Heart right ventricle (tissue), 16 donors: ENCODE data around the gene ADM2. TPM values are rescaled to one million over a fixed set of nuclear protein-coding genes. Genes with fewer than 3 reads are reported as not detected.
A peak's percentile ranks its signal among the peaks of the same experiment; 100 is the strongest.

Experiments
- ATAC-seq, 8 donors: fragments of 200-7000 bp; cut with Tn5 transposase; one replicate each; pipeline ENCODE4 v1.9.1; 2020; ENCODE audit warnings: mild to moderate bottlenecking in 8 of 8, moderate library complexity in 8 of 8, moderate number of reproducible peaks in 1 of 8
- DNase-seq, 2 donors: peaks; one replicate each; pipeline ENCODE4 v3.0.0-alpha.2; 2020
- H3K27ac ChIP-seq, 10 donors: fragments of 200-600 bp; sonication (generic) in 2 of 10; one replicate each; pipeline versions ENCODE4 v1.5.0 to v1.8.0; 2020 to 2022; ENCODE audit warnings: mild to moderate bottlenecking in 3 of 10
- H3K27me3 ChIP-seq, 7 donors: fragments of 200-600 bp; one replicate each; pipeline ENCODE4 v1.8.0; 2021 to 2022; ENCODE audit warnings: mild to moderate bottlenecking in 2 of 7
- H3K36me3 ChIP-seq, 9 donors: fragments of 200-600 bp; sonication (generic) in 1 of 9; one replicate each; pipeline versions ENCODE4 v1.5.0 to v1.8.0; 2020 to 2022; ENCODE audit warnings: mild to moderate bottlenecking in 2 of 9
- H3K4me1 ChIP-seq, 9 donors: fragments of 200-600 bp; sonication (generic) in 1 of 9; one replicate each; pipeline versions ENCODE4 v1.5.0 to v1.8.0; 2020 to 2022; ENCODE audit warnings: mild to moderate bottlenecking in 4 of 9
- H3K4me3 ChIP-seq, 10 donors: fragments of 200-600 bp; sonication (generic) in 2 of 10; one replicate each; pipeline versions ENCODE4 v1.5.0 to v1.8.0; 2020 to 2022; ENCODE audit warnings: mild to moderate bottlenecking in 7 of 10, moderate library complexity in 2 of 10
- H3K9me3 ChIP-seq, 11 donors: fragments of 200-600 bp in 10 of 11; sonication (generic) in 2 of 11; one replicate each; pipeline versions ENCODE4 v1.5.0 to v1.8.0; 2013 to 2022; ENCODE audit warnings: mild to moderate bottlenecking in 2 of 11, control low read depth in 1 of 11, moderate library complexity in 1 of 11
- CTCF ChIP-seq, 9 donors: fragments of 200-600 bp; sonication (generic) in 2 of 9; IDR thresholded peaks; one replicate each; pipeline versions ENCODE4 v1.5.0 to v1.8.0; 2021 to 2022; ENCODE audit warnings: antibody characterized with exemption in 9 of 9, mild to moderate bottlenecking in 5 of 9, moderate library complexity in 1 of 9
- WGBS, 2 donors: extraction: QIAGEN DNeasy Blood & Tissue Kit; methylation state at CpG; one replicate each; pipeline ENCODE4 v1.1.7; 2013; ENCODE audit warnings: inconsistent platforms in 1 of 2; 5-methylcytosine and 5-hydroxymethylcytosine counted together
- intact Hi-C, 10 donors: fragments of 100-400 bp; cut with DNase I; formaldehyde crosslinking; loops; one replicate each; pipeline versions ENCODE4 v1.11.1 to v1.14.2; 2022
- polyA plus RNA-seq, 2 donors: library from polyadenylated mRNA; stranded (reverse); fragments of 200-250 nt; gene quantifications; one replicate each; pipeline ENCODE4 v1.2.3, GENCODE V29; 2013
- total RNA-seq, 10 donors: library from RNA; stranded (reverse); fragmentation: NEBNext Ultra II Directional in 3 of 10; extraction: Animal tissue kit (Norgen Biotek cat#: 25700) in 3 of 10; gene quantifications; one replicate each; pipeline versions ENCODE4 v1.2.1 to v1.2.4, GENCODE V29; 2021 to 2023
- donor health status: Arrhythmogenic right ventricular cardiomyopathy.
- donor health status: ischemic (EF 13 %, LVEDD 7.1; RV severe dilation, severe dysfunction).
- donor health status: healthy with polysubstance abuse.
- donor health status: DM: no; HTN: yes; CAD: no.
- donor health status: DM: no; HTN: no; CAD: no.
- donor health status: ischemic (EF 25% LVEDD 6.9; RV normal size, moderate dysfunction).
- donor health status: ischemic (EF 25% LVEDD 5.7; RV mildly dilated, moderate dysfunction).
- donor health status: healthy.
- donor health status: DM: yes; HTN: yes; CAD: no.
- donor health status: Ischemic cardiomyopathy.
- donor health status: ischemic (EF 35%, LVEDD 5.7; RV mildly dilated, moderate dysfunction).
- donor health status: nonischemic (EF 11% LVEDD 7.7; RV severe dilation, severe dysfunction).
- donor health status: DM: yes; HTN: yes; CAD: no.
- donor health status: PGD.
- donor health status: ischemic (EF 29% LVEDD 5.4; RV normal size, mild dysfunction).
- donor health status: nonischemic (EF 23%, LVEDD 6.1; RV moderate dilation, normal function).

ADM2 gene
- total and polyA plus RNA-seq, 12 donors = 0.07 to 0.53 (median 0.15) TPM; not detected in 7

- Histone ChIP-seq H3K27ac (no peak within 1 kb of the TSS), H3K27me3 (peaks cover 12 to 53% (median 48%) of the 10 kb centered on the region in 7 donors), H3K4me3 (no peak within 1 kb of the TSS), H3K4me1 (peaks cover 0 to 9% (median 6%) of the 10 kb centered on the region in 9 donors), H3K9me3 (no peaks in the 10 kb centered on the region), H3K36me3 (no peaks in the 10 kb centered on the region)
- DNase-seq (no peak), ATAC-seq (no peak)
- TF ChIP-seq CTCF (IDR thresholded peaks at IDR 0.05) = no peak
- 62 to 65% methylated on average over 23 of the region's 23 CpGs for WGBS, 2 donors
- intact Hi-C loops = no loop called here
Observed at GRCh38 chr22:50486561-50487289, 5.4 kb downstream of the ADM2 start, which contains the start of gene MIOX. Gene MIOX, plus strand, starts transcription at chr22:50486859. Its CDS starts 39 bp downstream, at chr22:50486898.

GRCh38 chr22:50487290-50488005 is 6.1 kb downstream of the ADM2 start:
- intact Hi-C loops = no loop called here
- peaks cover 0 to 1% (median 0%) of the 10 kb centered on the region in 9 donors for H3K4me1 ChIP-seq
- H3K27me3 ChIP-seq = peaks cover 5 to 46% (median 41%) of the 10 kb centered on the region in 7 donors
- 78 to 80% methylated on average over 23 of the region's 23 CpGs for WGBS, 2 donors
- no peak overlapping the region for H3K27ac ChIP-seq
- H3K9me3 ChIP-seq = no peaks in the 10 kb centered on the region
- no peak for TF ChIP-seq CTCF (IDR thresholded peaks at IDR 0.05)
- no peak overlapping the region for H3K4me3 ChIP-seq
- ATAC-seq = peak in 2 of 8 donors; percentile 9 to 12
- no peaks in the 10 kb centered on the region for H3K36me3 ChIP-seq
- no peak for DNase-seq

- no peak overlapping the region for H3K4me3 ChIP-seq
- ATAC-seq = peak in 1 of 8 donors; percentile 35
- peaks cover 0 to 39% (median 34%) of the 10 kb centered on the region in 7 donors for H3K27me3 ChIP-seq
- intact Hi-C loops = no loop called here
- WGBS, 2 donors = 73 to 79% methylated on average over 18 of the region's 18 CpGs
- H3K9me3 ChIP-seq = no peaks in the 10 kb centered on the region
- no peak for TF ChIP-seq CTCF (IDR thresholded peaks at IDR 0.05)
- no peak for DNase-seq
- H3K36me3 ChIP-seq = no peaks in the 10 kb centered on the region
- H3K27ac ChIP-seq = no peak overlapping the region
- H3K4me1 ChIP-seq = no peaks in the 10 kb centered on the region
Observed at GRCh38 chr22:50488006-50488677, 6.8 kb downstream of the ADM2 start.

GRCh38 chr22:50488886-50489285 is 7.5 kb downstream of the ADM2 start:
- no peaks in the 10 kb centered on the region for H3K4me1 ChIP-seq
- no peak for DNase-seq
- H3K27ac ChIP-seq = no peak overlapping the region
- 55 to 75% methylated on average over 15 to 19 of the region's 19 CpGs for WGBS, 2 donors
- no peak for TF ChIP-seq CTCF (IDR thresholded peaks at IDR 0.05)
- no peak overlapping the region for H3K4me3 ChIP-seq
- intact Hi-C loops = no loop called here
- H3K36me3 ChIP-seq = no peaks in the 10 kb centered on the region
- no peak for ATAC-seq
- no peaks in the 10 kb centered on the region for H3K9me3 ChIP-seq
- peaks cover 0 to 32% (median 26%) of the 10 kb centered on the region in 7 donors for H3K27me3 ChIP-seq
